ENCODE measurements around the gene GNGT1. TPM values are rescaled to one million over a fixed set of nuclear protein-coding genes. Genes with fewer than 3 reads are reported as not detected.
A peak's percentile ranks its signal among the peaks of the same experiment; 100 is the strongest.

GNGT1 gene
- polyA plus RNA-seq, 1 of the 3 experiments (the other 2 are of a cell fraction): 0.15 TPM

DNA sequence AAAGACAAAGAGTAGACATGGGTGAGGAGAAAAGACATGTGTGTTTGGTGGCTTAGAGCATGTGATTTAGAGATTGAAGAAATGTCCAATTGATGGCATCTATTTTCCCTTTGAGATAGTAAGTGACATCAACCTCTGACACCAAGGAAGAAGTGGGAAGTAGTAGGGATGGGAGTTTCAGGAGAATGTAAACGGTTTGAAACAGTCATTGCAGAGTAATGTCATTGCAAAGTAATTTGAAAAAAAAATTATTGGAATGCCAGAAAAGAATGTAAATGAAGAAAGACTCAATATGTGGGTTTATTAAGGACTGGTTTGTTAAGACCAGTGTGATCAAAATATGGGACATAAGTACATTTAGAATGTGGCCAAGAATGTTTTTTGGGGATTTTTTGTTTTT, 41.7 kb downstream of the GNGT1 start:
- Histone ChIP-seq H3K27me3 (ENCODE audit: insufficient read depth) (no peaks in the 10 kb centered on the region), H3K4me1 (ENCODE audit: control insufficient read depth in 1 of 2, insufficient read depth in 2 of 2, low read depth in 1 of 2, low read length in 1 of 2) (peaks cover 14 to 29% of the 10 kb centered on the region in 2 experiments; a peak in 3 of 4 replicates), H3K4me2 (peak overlapping the region; percentile 8; the same call in 1 of the 2 replicates), H3K9me2 (no peaks in the 10 kb centered on the region), H3K79me2 (ENCODE audit: insufficient read depth) (no peaks in the 10 kb centered on the region), H3K36me3 (replicated peaks in 1 of 2; ENCODE audit: control insufficient read depth in 1 of 2, insufficient read depth in 2 of 2, low read length in 1 of 2) (no peaks in the 10 kb centered on the region), H3K27ac (ENCODE audit: low read depth in 2 of 2, low read length in 1 of 2) (no peak overlapping the region), H3K9ac (no peak overlapping the region), H2AFZ (ENCODE audit: low read depth) (peak overlapping the region; percentile 6; the same call in 1 of the 2 replicates), H3F3A (replicated peaks; ENCODE audit: insufficient read depth) (peaks cover 9% of the 10 kb centered on the region), H4K20me1 (ENCODE audit: insufficient read depth) (no peaks in the 10 kb centered on the region), H3K4me3 (ENCODE audit: low read depth in 2 of 2, low read length in 1 of 2) (no peak overlapping the region), H3K9me3 (no peaks in the 10 kb centered on the region)
- WGBS (ENCODE audit: low lambda C conversion rate): 21% methylated on average over 1 of the region's 1 CpG
- TF ChIP-seq TEAD4 (IDR thresholded peaks at IDR 0.05; ENCODE audit: borderline replicate concordance, insufficient read depth) (peak; percentile 46; the same call in 1 of the 2 replicates), FOXM1 (IDR thresholded peaks at IDR 0.05; ENCODE audit: low read depth) (no peak)
- no peak for DNase-seq
- CTCF ChIA-PET: no interaction called here
- POLR2A ChIA-PET: interaction anchor here (0.6 to 1.1 kb wide), 2 partner anchors 15 to 27 kb away, joined by 3 to 4 read pairs; partner anchors contain the start of gene GNG11

DNA sequence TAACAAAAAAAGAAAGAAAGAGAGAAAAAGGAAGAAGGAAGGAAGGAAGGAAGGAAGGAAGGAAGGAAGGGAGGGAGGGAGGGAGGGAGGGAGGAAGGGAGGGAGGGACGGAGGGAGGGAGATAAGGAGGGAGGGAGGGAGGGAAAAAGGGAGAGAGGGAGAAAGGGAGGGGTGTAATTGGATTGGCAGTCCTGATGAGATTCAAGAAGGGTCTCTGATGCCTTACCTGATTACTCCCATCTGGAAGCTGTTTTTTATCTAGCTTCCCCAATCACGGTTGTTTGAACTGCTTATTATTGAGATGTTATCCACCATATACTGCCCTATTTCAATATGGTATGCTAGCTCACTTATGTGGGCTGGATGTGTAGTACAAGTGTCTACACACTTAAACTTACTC, 42.5 kb downstream of the GNGT1 start:
- Histone ChIP-seq H3K4me2 (no peak overlapping the region), H3K4me1 (ENCODE audit: control insufficient read depth in 1 of 2, insufficient read depth in 2 of 2, low read depth in 1 of 2, low read length in 1 of 2) (peaks cover 14 to 34% of the 10 kb centered on the region in 2 experiments; a peak in 3 of 4 replicates), H3K9ac (no peak overlapping the region), H3K27ac (ENCODE audit: low read depth in 2 of 2, low read length in 1 of 2) (peak overlapping the region; percentile 65 to 91), H3K9me2 (no peaks in the 10 kb centered on the region), H3K9me3 (no peaks in the 10 kb centered on the region), H3K36me3 (replicated peaks in 1 of 2; ENCODE audit: control insufficient read depth in 1 of 2, insufficient read depth in 2 of 2, low read length in 1 of 2) (no peaks in the 10 kb centered on the region), H3K27me3 (ENCODE audit: insufficient read depth) (no peaks in the 10 kb centered on the region), H3K79me2 (ENCODE audit: insufficient read depth) (no peaks in the 10 kb centered on the region), H3F3A (replicated peaks; ENCODE audit: insufficient read depth) (peaks cover 9% of the 10 kb centered on the region), H2AFZ (ENCODE audit: low read depth) (no peak overlapping the region), H3K4me3 (ENCODE audit: low read depth in 2 of 2, low read length in 1 of 2) (no peak overlapping the region), H4K20me1 (ENCODE audit: insufficient read depth) (no peaks in the 10 kb centered on the region)
- CTCF ChIA-PET: interaction anchor here (1.0 to 1.2 kb wide), 2 partner anchors 10 to 27 kb away, joined by 3 read pairs; partner anchors contain the start of gene GNG11
- 54% methylated on average over 2 of the region's 2 CpGs for WGBS (ENCODE audit: low lambda C conversion rate)
- POLR2A ChIA-PET: interaction anchor here (1.1 kb wide), 1 partner anchor 27 kb away, joined by 3 read pairs; the partner anchor contains the start of gene GNG11
- no peak for DNase-seq
- TF ChIP-seq FOSL2 (IDR thresholded peaks at IDR 0.05; ENCODE audit: borderline replicate concordance, low read depth) (no peak), JUND (IDR thresholded peaks at IDR 0.05) (no peak), EP300 (IDR thresholded peaks at IDR 0.05; ENCODE audit: borderline replicate concordance in 1 of 2, low read depth in 1 of 2, low read length in 1 of 2) (peak in 1 of 2 experiments; percentile 35; a peak in 1 of 4 replicates), GATA2 (CRISPR knock-in tag; IDR thresholded peaks at IDR 0.05) (peak; percentile 31; the same call in 1 of the 2 replicates), NRF1 (IDR thresholded peaks at IDR 0.05; ENCODE audit: low read depth, low read length) (no peak), RFX5 (IDR thresholded peaks at IDR 0.05; ENCODE audit: low read length) (no peak), ELF1 (IDR thresholded peaks at IDR 0.05) (no peak), SIN3A (IDR thresholded peaks at IDR 0.05; ENCODE audit: borderline replicate concordance, low read depth, low read length) (no peak), FOXM1 (IDR thresholded peaks at IDR 0.05; ENCODE audit: low read depth) (no peak)
- TF ChIP-seq, protein P1, sequence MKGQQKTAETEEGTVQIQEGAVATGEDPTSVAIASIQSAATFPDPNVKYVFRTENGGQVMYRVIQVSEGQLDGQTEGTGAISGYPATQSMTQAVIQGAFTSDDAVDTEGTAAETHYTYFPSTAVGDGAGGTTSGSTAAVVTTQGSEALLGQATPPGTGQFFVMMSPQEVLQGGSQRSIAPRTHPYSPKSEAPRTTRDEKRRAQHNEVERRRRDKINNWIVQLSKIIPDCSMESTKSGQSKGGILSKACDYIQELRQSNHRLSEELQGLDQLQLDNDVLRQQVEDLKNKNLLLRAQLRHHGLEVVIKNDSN (IDR thresholded peaks at IDR 0.05; ENCODE audit: borderline replicate concordance, low read depth): no peak
- TF ChIP-seq, protein P2, sequence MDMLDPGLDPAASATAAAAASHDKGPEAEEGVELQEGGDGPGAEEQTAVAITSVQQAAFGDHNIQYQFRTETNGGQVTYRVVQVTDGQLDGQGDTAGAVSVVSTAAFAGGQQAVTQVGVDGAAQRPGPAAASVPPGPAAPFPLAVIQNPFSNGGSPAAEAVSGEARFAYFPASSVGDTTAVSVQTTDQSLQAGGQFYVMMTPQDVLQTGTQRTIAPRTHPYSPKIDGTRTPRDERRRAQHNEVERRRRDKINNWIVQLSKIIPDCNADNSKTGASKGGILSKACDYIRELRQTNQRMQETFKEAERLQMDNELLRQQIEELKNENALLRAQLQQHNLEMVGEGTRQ (IDR thresholded peaks at IDR 0.05; ENCODE audit: borderline replicate concordance, low read depth, low read length): no peak

Data from SK-N-SH (cell line).